Stimulated activated CD4-positive, alpha-beta T cell treated with anti-CD3 and anti-CD28 coated beads, Interleukin-1b, Interleukin-23, amount 100 ng/mL, for 24 hours (primary cell): ENCODE data around the gene XCR1.
"Not testable (repeated sequence)": the region's sequence is repeated elsewhere in the genome, so short reads cannot be mapped to it uniquely, and the experiment has no call there.

Experiments
- DNase-seq, 4 experiments: peaks; one replicate each; pipeline ENCODE4 v3.0.0-alpha.2; 2020; ENCODE audit warnings: low read depth in 4 of 4, low spot score in 1 of 4

XCR1 gene

GRCh38 chr3:46007280-46007679, 20.0 kb downstream of the XCR1 start:
- no peak for DNase-seq

GRCh38 chr3:46006238-46007032, 20.8 kb downstream of the XCR1 start:
- no peak for DNase-seq

GRCh38 chr3:46003706-46004105, 23.6 kb downstream of the XCR1 start:
- DNase-seq = not testable (repeated sequence)

GRCh38 chr3:46001178-46001577, 26.1 kb downstream of the XCR1 start:
- DNase-seq = no peak

GRCh38 chr3:45997942-45998341, 29.3 kb downstream of the XCR1 start:
- no peak for DNase-seq

GRCh38 chr3:45997499-45997898, 29.8 kb downstream of the XCR1 start:
- not testable (repeated sequence) for DNase-seq

GRCh38 chr3:45995236-45996192, 31.8 kb downstream of the XCR1 start, which contains the start of gene FYCO1:
TSS of gene FYCO1 (minus strand) at chr3:45995824. CDS start at chr3:45984910, 10,914 bp downstream.
- peak; percentile 67 to 88 (median 79) for DNase-seq

GRCh38 chr3:45994419-45995235, 32.7 kb downstream of the XCR1 start:
- peak in 2 of 4 experiments; percentile 14 to 26 for DNase-seq

- no peak for DNase-seq
These were observed 33.8 kb downstream of the XCR1 start for GRCh38 chr3:45993421-45994027.

GRCh38 chr3:45992821-45993221, 34.5 kb downstream of the XCR1 start:
- no peak for DNase-seq

- DNase-seq = no peak
These were observed 35.1 kb downstream of the XCR1 start for GRCh38 chr3:45992133-45992729.

- no peak for DNase-seq
These were observed 35.9 kb downstream of the XCR1 start for GRCh38 chr3:45991341-45991740.

- DNase-seq = no peak
These were observed 37.1 kb downstream of the XCR1 start for GRCh38 chr3:45990181-45990580.

GRCh38 chr3:45988804-45989203, 38.5 kb downstream of the XCR1 start:
- no peak for DNase-seq

GRCh38 chr3:45988362-45988761, 38.9 kb downstream of the XCR1 start:
- DNase-seq = no peak

- no peak for DNase-seq
These were observed 39.7 kb downstream of the XCR1 start for GRCh38 chr3:45987368-45988291.

- DNase-seq = no peak
These were observed 40.8 kb downstream of the XCR1 start for GRCh38 chr3:45986303-45986982.

GRCh38 chr3:45985532-45986302, 41.6 kb downstream of the XCR1 start:
- DNase-seq = no peak
